CD4-positive, alpha-beta memory T cell (primary cell): ENCODE measurements around the gene ELMO3. TPM values are rescaled to one million over a fixed set of nuclear protein-coding genes. Genes with fewer than 3 reads are reported as not detected.

Experiments
- CTCF ChIA-PET: fragments of 350-600 bp; sonication (Branson Sonifier 250); formaldehyde crosslinking; loops from one replicate; lab custom pipeline; 2021; ENCODE audit warnings: inconsistent platforms; ENCODE audit not compliant: partially characterized antibody; lab: Charles Lee
- POLR2A ChIA-PET: fragments of 350-600 bp; sonication (Branson Sonifier 250); formaldehyde crosslinking; loops from one replicate; lab custom pipeline; 2021; ENCODE audit not compliant: partially characterized antibody; lab: Charles Lee
- DNase-seq, 5 donors: peaks; one replicate each; pipeline versions ENCODE4 v3.0.0 to v3.0.0-alpha.2; 2020 to 2022; ENCODE audit warnings: mixed read lengths in 1 of 5
- H3K27ac ChIP-seq: one replicate; pipeline ENCODE4 v1.7.0; 2013; ENCODE audit warnings: low read depth, low read length
- H3K27me3 ChIP-seq: 2 replicates; pipeline ENCODE4 v1.7.0; 2013; ENCODE audit warnings: mild to moderate bottlenecking, low read length, moderate library complexity; ENCODE audit not compliant: insufficient read depth
- H3K36me3 ChIP-seq: 2 replicates; pipeline ENCODE4 v1.7.0; 2013; ENCODE audit warnings: mild to moderate bottlenecking, low read length, moderate library complexity; ENCODE audit not compliant: insufficient read depth
- H3K4me1 ChIP-seq: 2 replicates; pipeline ENCODE4 v1.7.0; 2013; ENCODE audit warnings: mild to moderate bottlenecking, low read length, moderate library complexity; ENCODE audit not compliant: insufficient read depth
- H3K4me3 ChIP-seq, 2 donors: one replicate each; pipeline ENCODE4 v1.7.0; 2013; ENCODE audit warnings: low read length in 2 of 2, mild to moderate bottlenecking in 1 of 2
- H3K9me3 ChIP-seq, 2 donors: one replicate each; pipeline ENCODE4 v1.7.0; 2013; ENCODE audit warnings: low read length in 2 of 2, control low read depth in 1 of 2; ENCODE audit not compliant: control insufficient read depth in 1 of 2
- H3K27ac Mint-ChIP-seq, 7 donors: one replicate each; pipeline ENCODE4 v1.8.0; 2020 to 2021; ENCODE audit warnings: mixed read lengths in 7 of 7, mild to moderate bottlenecking in 6 of 7, inconsistent platforms in 3 of 7, moderate library complexity in 3 of 7
- H3K27me3 Mint-ChIP-seq, 2 donors: one replicate each; pipeline ENCODE4 v1.8.0; 2020 to 2021; ENCODE audit warnings: mixed read lengths in 2 of 2
- H3K36me3 Mint-ChIP-seq, 2 donors: one replicate each; pipeline ENCODE4 v1.8.0; 2020 to 2021; ENCODE audit warnings: mixed read lengths in 2 of 2, inconsistent platforms in 1 of 2, mild to moderate bottlenecking in 1 of 2
- H3K4me1 Mint-ChIP-seq, 4 donors: one replicate each; pipeline ENCODE4 v1.8.0; 2020 to 2021; ENCODE audit warnings: mixed read lengths in 4 of 4, mild to moderate bottlenecking in 1 of 4
- H3K4me3 Mint-ChIP-seq, 8 donors: one replicate each; pipeline ENCODE4 v1.8.0; 2020 to 2021; ENCODE audit warnings: mixed read lengths in 8 of 8, mild to moderate bottlenecking in 7 of 8, moderate library complexity in 6 of 8, inconsistent platforms in 3 of 8
- H3K9me3 Mint-ChIP-seq, 8 donors: one replicate each; pipeline ENCODE4 v1.8.0; 2020 to 2021; ENCODE audit warnings: mixed read lengths in 8 of 8, mild to moderate bottlenecking in 5 of 8, inconsistent platforms in 3 of 8, moderate library complexity in 1 of 8
- intact Hi-C: fragments of 100-400 bp; cut with micrococcal nuclease; formaldehyde crosslinking; loops from one replicate; pipeline ENCODE4 v1.15.1; 2023
- polyA plus RNA-seq, 2 donors: library from polyadenylated mRNA; unstranded; fragments of 300-500 nt; fragmentation: Illumina TruSeq; gene quantifications; one replicate each; pipeline ENCODE4 v1.2.3, GENCODE V29; 2021
- total RNA-seq, 2 experiments: library from RNA; stranded (reverse); gene quantifications; one replicate each; pipeline ENCODE4 v1.2.3, GENCODE V29; 2021

The ELMO3 gene
- total and polyA plus RNA-seq, 4 experiments from 2014 or later = 10.1 to 10.6 TPM; not detected in 2

DNA sequence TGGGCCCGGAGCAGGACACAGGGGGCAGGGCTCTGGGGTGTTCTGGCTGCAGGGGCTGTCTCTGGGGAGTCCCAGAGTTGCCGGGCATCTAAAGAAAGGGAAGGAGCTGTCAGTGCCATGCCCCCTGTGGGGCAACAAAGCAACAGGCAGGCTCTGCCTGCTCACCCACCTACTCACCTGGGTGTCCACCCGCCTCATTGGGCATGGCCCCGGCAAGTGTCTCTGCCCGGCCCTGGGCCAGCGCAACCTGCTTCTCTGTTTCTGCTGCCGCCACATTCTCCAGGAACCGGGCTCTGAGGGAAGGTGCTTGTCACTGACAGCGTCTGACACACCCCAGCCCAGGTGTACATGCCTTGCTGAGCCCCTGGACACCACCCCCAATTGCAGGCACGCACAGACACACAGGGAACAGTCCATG, 35.3 kb downstream of the ELMO3 start:
- Mint-ChIP-seq H3K27ac (peak overlapping the region in 5 of 7 donors; percentile 43 to 74 (median 57)), H3K4me3 (no peak overlapping the region), H3K9me3 (no peaks in the 10 kb centered on the region), H3K36me3 (peaks cover 29 to 58% of the 10 kb centered on the region in 2 donors), H3K27me3 (no peaks in the 10 kb centered on the region), H3K4me1 (peaks cover 8 to 26% (median 9%) of the 10 kb centered on the region in 4 donors)
- Histone ChIP-seq H3K36me3 (peaks cover 49% of the 10 kb centered on the region), H3K4me3 (no peak overlapping the region), H3K27ac (no peak overlapping the region), H3K9me3 (no peaks in the 10 kb centered on the region), H3K4me1 (peaks cover 13% of the 10 kb centered on the region), H3K27me3 (no peaks in the 10 kb centered on the region)
- intact Hi-C loops = no loop called here
- POLR2A ChIA-PET = interaction anchor here (17.2 kb wide), 1 partner anchor 11 kb away, joined by 259 read pairs; the partner anchor contains the start of genes FHOD1 and SLC9A5
- DNase-seq = no peak
- CTCF ChIA-PET = no interaction called here

DNA sequence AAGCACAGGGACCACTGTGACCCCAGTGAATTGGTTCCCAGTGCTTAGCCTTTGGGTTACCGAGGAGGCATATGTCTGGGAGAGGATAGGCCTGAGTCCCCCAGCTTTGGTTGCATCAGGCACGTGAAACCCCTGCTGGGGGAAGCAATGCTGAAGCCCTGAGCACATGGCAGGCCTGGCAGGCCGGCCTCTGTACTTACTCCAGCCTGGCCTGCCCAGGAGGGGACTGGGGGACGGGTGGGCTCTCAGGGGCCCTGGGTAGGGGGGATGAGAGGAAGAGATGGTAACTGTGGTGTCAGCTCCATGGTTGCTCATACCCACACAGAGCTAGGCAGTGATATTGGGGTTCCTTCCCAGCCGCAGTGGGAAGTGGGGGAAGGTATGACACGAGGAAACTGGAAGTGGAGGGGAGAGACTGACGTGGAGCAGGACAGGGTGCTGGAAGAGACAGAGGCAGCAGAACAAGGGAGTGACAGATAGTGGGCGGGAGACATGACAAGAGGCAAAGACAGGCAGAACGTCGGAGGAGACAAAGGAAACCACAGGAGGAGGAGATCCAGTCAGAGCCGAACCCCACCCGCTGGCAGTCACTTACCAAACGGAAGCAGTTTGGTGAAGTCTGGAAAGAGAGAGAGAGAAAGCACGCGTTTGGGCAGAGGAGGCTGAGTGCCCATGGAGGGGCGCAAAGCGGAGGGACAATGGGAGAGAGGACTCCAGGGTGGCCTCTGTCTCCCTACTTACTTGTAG, 37.1 kb downstream of the ELMO3 start:
- Histone ChIP-seq H3K27me3 (no peaks in the 10 kb centered on the region), H3K9me3 (no peaks in the 10 kb centered on the region), H3K4me3 (peak overlapping the region; percentile 17), H3K4me1 (peaks cover 13% of the 10 kb centered on the region), H3K36me3 (peaks cover 40% of the 10 kb centered on the region), H3K27ac (peak overlapping the region; percentile 56)
- ChIA-PET POLR2A (interaction anchor here (0.8 to 17.2 kb wide), 6 partner anchors 9 to 355 kb away, joined by 3 to 259 read pairs (median 3); partner anchors contain the start of genes FHOD1, PDP2, SLC9A5 and TMEM208), CTCF (interaction anchor here (0.7 to 2.2 kb wide), 5 partner anchors 9 to 51 kb away, joined by 3 to 7 read pairs (median 5); partner anchors contain the start of gene TMEM208)
- peak overlapping the region; percentile 92 to 99 (median 97) for H3K27ac Mint-ChIP-seq
- peak in 4 of 5 donors; percentile 80 to 90 (median 84) for DNase-seq
- no peaks in the 10 kb centered on the region for H3K27me3 Mint-ChIP-seq
- peaks cover 25 to 46% of the 10 kb centered on the region in 2 donors for H3K36me3 Mint-ChIP-seq
- intact Hi-C loops = loop anchor here (1.0 kb wide), 2 partner anchors 9 to 11 kb away; partner anchors contain the start of genes FHOD1 and TMEM208
- no peaks in the 10 kb centered on the region for H3K9me3 Mint-ChIP-seq
- peaks cover 8 to 26% (median 9%) of the 10 kb centered on the region in 4 donors for H3K4me1 Mint-ChIP-seq
- H3K4me3 Mint-ChIP-seq = peak overlapping the region; percentile 71 to 88 (median 81)

DNA sequence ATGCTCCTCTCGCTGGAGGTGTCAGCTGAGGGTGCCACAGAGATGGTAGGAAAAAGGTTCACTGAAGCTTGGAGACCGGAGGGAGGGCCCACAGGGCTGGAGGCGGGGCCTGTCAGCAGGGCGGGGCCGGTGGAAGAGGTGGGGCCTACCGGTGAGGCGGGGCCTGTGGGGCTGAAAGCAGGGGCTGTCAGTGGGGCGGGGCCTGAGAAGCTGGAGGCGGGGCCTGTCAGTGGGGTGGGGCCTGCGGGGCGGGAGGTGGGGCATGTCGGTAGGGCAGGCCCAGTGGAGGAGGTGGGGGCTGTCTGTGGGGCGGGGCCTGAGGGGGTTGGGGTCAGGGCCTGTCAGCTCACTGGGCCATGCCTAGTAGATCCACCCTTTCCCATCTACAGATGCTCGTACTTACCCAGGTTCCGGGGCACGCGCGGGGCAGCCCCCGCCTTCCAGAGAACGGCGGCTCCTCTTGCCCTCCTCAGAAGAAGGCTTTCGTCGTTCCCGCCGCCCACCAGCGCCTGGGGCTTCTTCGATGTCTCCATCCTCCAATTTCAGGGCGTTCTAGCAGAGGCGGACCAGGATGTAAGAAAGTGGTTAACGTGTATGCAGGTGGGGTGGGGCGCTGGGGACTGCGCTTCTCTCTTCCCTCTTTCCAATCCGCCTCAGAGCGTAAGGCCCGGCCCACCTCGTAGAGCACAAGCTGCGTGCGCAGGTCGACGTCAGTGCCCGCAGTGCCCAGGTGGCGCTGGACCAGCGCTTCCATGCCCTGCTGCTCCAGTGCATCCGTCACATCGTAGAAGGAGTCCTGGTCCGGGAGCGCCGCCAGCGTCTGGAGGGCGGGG, 37.8 kb downstream of the ELMO3 start:
- no peaks in the 10 kb centered on the region for H3K27me3 ChIP-seq
- POLR2A ChIA-PET = interaction anchor here (0.5 to 17.2 kb wide), 7 partner anchors 9 to 356 kb away, joined by 3 to 259 read pairs (median 3); partner anchors contain the start of genes FHOD1, PDP2, SLC9A5 and TMEM208
- peak overlapping the region; percentile 71 to 88 (median 81) for H3K4me3 Mint-ChIP-seq
- intact Hi-C loops = loop anchor here (1.0 kb wide), 2 partner anchors 9 to 11 kb away; partner anchors contain the start of genes FHOD1 and TMEM208
- H3K4me1 ChIP-seq = peaks cover 13% of the 10 kb centered on the region
- H3K4me3 ChIP-seq = peak overlapping the region; percentile 17
- H3K4me1 Mint-ChIP-seq = peaks cover 8 to 26% (median 14%) of the 10 kb centered on the region in 4 donors
- peak overlapping the region; percentile 92 to 99 (median 97) for H3K27ac Mint-ChIP-seq
- H3K27me3 Mint-ChIP-seq = no peaks in the 10 kb centered on the region
- CTCF ChIA-PET = interaction anchor here (1.5 to 2.2 kb wide), 2 partner anchors 13 to 52 kb away, joined by 5 to 7 read pairs; no protein-coding TSS in a partner anchor
- H3K27ac ChIP-seq = peak overlapping the region; percentile 56
- peak; percentile 83 to 87 (median 84) for DNase-seq
- H3K36me3 Mint-ChIP-seq = peaks cover 25 to 49% of the 10 kb centered on the region in 2 donors
- H3K9me3 Mint-ChIP-seq = no peaks in the 10 kb centered on the region
- peaks cover 32% of the 10 kb centered on the region for H3K36me3 ChIP-seq
- no peaks in the 10 kb centered on the region for H3K9me3 ChIP-seq

- Mint-ChIP-seq H3K27ac (peak overlapping the region in 5 of 7 donors; percentile 51 to 92 (median 80)), H3K9me3 (no peaks in the 10 kb centered on the region), H3K4me3 (peak overlapping the region in 1 of 8 donors; percentile 6), H3K36me3 (peaks cover 25 to 51% of the 10 kb centered on the region in 2 donors), H3K27me3 (no peaks in the 10 kb centered on the region), H3K4me1 (peaks cover 9 to 26% (median 17%) of the 10 kb centered on the region in 4 donors)
- H3K27ac ChIP-seq = no peak overlapping the region
- no peaks in the 10 kb centered on the region for H3K9me3 ChIP-seq
- POLR2A ChIA-PET = interaction anchor here (1.3 to 17.2 kb wide), 4 partner anchors 8 to 78 kb away, joined by 3 to 259 read pairs (median 24); partner anchors contain the start of genes FBXL8, FHOD1, SLC9A5 and TMEM208
- H3K4me1 ChIP-seq = peaks cover 17% of the 10 kb centered on the region
- no peak overlapping the region for H3K4me3 ChIP-seq
- DNase-seq = no peak
- no peaks in the 10 kb centered on the region for H3K27me3 ChIP-seq
- intact Hi-C loops = no loop called here
- H3K36me3 ChIP-seq = peaks cover 30% of the 10 kb centered on the region
- CTCF ChIA-PET = interaction anchor here (1.1 to 1.4 kb wide), 4 partner anchors 10 to 275 kb away, joined by 3 read pairs; partner anchors contain the start of gene FHOD1
Measured at GRCh38 chr16:67237396-67238277, 38.7 kb downstream of the ELMO3 start.

- H3K4me1 Mint-ChIP-seq = peaks cover 9 to 26% (median 17%) of the 10 kb centered on the region in 4 donors
- POLR2A ChIA-PET = interaction anchor here (1.3 to 17.2 kb wide), 4 partner anchors 7 to 79 kb away, joined by 3 to 259 read pairs (median 24); partner anchors contain the start of genes FBXL8, FHOD1, SLC9A5 and TMEM208
- CTCF ChIA-PET = interaction anchor here (1.1 to 1.4 kb wide), 4 partner anchors 9 to 275 kb away, joined by 3 read pairs; partner anchors contain the start of gene FHOD1
- no peak overlapping the region for H3K4me3 Mint-ChIP-seq
- no peak overlapping the region for H3K27ac ChIP-seq
- peaks cover 20% of the 10 kb centered on the region for H3K4me1 ChIP-seq
- peaks cover 29% of the 10 kb centered on the region for H3K36me3 ChIP-seq
- peaks cover 25 to 50% of the 10 kb centered on the region in 2 donors for H3K36me3 Mint-ChIP-seq
- H3K27me3 Mint-ChIP-seq = no peaks in the 10 kb centered on the region
- DNase-seq = no peak
- H3K27me3 ChIP-seq = no peaks in the 10 kb centered on the region
- H3K4me3 ChIP-seq = no peak overlapping the region
- H3K9me3 ChIP-seq = no peaks in the 10 kb centered on the region
- no peaks in the 10 kb centered on the region for H3K9me3 Mint-ChIP-seq
- peak overlapping the region in 5 of 7 donors; percentile 9 to 70 (median 48) for H3K27ac Mint-ChIP-seq
- intact Hi-C loops = no loop called here
Measured at GRCh38 chr16:67238278-67238575, 39.3 kb downstream of the ELMO3 start.
